ENCODE data around the gene DEDD.

Gene DEDD

DNA sequence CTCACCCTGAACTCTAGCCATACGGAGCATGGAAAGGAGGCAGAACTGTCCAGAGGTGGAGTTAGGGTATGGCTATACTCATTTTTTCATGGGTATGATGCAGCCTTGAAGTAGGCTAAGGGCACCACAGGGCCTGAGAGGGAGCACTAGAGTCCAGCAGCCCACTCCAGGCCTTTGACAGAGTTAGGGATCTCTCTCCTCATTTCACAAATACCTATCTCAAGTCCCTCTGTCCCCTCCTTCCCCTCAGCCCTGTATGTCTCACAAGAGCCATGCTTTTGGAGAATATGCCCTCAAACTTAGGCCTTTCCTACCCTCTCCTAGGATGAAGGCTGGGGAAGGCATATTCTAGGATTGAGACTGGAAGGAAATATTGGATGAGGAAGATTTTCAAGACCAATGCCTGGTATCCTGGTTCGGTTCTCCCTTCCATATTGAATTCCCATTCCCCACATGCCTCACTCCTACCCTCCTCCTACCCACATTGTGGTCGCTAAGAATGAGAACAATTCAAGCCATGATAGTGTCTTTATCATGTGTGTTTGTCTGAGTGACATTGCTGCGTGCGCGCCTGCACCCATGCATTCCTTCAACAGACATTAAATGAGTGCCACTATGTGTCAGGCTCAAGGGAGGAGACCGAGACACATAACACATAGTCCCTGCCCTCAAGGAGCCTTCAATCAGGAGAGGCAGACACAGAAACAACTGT lies 40.5 kb downstream of the DEDD start:
- no peak for DNase-seq (ENCODE audit: low read depth)

- DNase-seq (ENCODE audit: low read depth), result no peak
These were observed 41.4 kb downstream of the DEDD start for GRCh38 chr1:161091093-161091492.

DNA sequence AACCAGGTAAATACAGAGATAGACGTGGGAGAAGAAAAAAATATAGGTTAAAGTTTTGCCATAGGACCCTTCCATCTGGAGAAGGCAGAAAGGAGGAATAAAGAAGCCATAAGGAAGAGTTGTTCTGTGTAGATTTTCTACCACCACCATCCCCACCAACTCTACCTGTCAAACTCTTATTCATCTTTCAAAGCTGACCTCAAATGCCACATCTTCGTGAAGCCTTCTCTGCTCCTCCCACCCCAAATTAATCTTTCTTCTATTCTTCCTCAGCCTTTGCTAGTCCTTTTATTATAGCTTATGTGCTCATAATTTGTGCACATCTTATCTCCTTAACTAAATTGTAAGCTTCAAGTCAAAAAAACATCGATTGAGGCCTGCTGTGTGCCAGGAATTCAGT lies 41.9 kb downstream of the DEDD start:
- DNase-seq (ENCODE audit: low read depth), result no peak

DNA sequence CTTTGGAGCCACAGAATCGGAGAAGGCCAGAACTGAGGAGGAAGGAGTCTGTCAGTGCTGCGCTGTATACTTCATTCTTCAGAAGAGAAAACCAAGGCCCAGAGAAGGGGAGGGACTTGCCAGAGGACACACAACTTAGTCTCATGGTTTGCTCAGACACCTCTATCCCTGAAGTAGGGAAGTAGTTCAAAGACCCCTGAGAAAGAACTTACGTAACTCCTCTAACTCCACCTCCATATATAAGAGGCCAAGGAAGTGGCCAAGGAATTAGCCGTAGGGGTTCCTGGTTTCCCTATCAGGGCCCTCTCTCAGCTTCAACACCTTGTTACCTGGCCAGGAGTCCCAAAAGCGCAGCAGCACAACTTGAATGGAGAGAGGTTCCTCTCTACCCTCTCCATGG lies 42.5 kb downstream of the DEDD start:
- DNase-seq (ENCODE audit: low read depth), result no peak

DNA sequence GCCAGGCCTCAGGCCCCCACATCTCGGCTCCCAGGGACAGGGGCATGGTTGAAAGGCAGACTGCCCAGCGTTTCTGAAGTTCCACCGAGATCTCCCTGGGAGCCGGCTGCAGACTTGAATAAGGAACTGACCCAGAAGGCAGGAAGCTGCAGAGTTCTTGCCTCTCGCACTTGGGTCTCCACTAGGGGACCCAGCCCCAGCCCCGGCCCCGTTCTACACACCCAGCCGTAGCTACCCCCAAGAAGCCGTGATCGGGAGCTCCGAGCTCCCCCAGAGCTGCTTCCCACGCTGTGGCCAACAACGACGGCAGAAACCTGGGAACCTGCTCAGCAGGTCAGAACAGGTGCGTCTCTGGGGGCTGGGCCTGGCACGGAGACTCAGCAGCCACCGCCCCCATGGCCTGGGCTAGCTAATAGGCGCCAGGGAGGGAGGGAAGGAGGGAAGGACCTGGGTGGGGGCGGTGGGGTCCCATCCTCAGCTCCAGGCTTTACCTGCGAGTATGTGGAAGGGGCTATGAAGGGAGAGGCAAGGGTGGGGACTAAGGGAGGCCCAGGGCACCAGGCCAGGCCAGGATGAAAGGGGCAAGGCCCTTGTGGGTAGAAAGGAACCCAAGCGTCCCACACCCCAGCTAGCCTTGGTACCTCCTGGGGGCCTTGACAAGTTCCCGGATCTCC lies 43.1 kb downstream of the DEDD start, which contains the start of gene NECTIN4:
NECTIN4 (minus strand) TSS at position 308 of the 674 bp plus-strand sequence; CDS start at position 46, 262 bp downstream.
- no peak for DNase-seq (ENCODE audit: low read depth)

DNA sequence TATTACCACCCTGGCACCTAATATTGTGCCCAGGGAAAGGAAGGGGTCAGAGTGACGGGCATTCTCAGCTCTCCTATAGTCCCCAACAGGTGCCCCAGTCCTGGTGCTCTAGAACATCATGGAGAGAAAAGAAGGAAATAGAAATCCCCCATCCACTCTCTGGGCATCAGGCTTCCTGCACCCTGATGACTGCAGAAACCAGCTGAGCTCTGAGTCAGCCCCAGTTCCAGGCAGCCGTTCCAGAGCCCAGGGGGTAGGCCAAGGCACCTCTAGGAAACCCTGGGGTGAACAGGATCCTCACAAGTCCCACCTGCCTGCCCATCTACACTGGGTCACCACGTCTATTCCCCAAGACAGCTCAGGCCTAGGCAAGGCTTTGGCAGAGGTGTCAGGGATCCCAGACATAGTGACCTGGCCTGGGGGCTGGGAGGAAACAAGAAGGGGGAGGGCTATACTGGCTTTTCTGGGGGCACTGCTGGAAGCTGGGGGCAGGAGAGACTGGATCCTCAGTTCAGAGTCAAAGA lies 43.8 kb downstream of the DEDD start:
- peak; percentile 43 for DNase-seq (ENCODE audit: low read depth)

- no peak for DNase-seq (ENCODE audit: low read depth)
These were observed 46.0 kb downstream of the DEDD start for GRCh38 chr1:161086457-161086856.

DNA sequence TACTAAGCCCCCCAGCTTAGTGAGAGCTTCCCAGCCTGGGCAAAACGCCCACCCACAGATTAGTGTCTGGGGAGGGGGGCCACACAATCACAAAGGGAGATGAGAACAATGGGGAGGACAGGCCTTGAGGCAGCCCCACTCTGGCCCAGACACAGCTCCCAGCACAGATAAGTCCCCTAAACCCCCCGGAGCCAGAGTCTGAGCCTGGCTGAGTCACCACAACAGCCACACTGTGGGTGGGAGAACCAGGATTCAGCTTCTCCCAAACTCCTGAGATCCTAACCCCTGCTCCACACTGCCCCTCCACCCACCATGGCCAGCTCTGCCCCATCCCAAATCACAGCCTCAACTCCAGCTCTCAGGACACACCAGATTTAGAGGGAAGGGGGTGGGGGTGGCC lies 47.3 kb downstream of the DEDD start:
- DNase-seq (ENCODE audit: low read depth), result no peak

GRCh38 chr1:161084597-161084988 lies 47.9 kb downstream of the DEDD start:
- DNase-seq (ENCODE audit: low read depth), result no peak

DNA sequence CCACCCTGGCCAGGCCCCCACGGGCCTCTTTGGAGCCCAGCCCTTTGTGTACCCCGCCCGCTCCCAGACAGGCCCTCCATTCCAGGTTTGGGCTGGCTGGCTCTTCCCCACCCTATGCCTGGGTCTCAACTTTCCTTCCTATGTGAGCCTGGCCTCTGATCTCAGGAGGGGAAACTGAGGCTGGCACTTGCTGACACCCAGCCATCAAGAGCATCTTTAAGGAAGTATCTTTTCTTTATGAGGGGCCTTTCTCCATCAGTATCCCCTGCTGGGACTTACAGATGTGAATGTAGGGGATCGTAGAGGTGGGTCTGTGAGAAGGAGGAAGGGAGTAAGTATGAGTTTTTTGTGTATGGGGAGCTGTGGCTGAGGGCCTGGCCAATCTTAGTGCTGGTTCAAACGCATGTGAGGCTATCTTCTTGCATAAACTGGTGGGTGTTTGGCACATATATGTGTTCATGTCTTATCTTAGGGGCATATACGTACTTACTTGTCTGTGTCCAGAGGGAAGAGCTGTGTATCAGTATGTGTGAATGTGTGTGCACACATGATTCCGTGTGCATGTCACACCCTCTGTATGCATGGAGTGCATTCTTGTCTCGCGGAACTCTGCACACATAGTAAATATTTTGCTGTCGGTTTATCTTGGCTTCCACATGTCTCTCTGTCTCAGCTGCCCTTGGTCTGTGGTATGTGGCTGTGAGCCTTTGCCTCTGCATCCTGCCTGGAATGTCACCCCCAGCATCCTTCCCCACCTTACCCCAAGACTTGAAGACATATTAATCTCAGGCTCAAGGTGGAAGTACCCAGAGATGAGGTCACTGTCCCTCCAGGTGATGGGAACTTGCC lies 48.5 kb downstream of the DEDD start:
- no peak for DNase-seq (ENCODE audit: low read depth)

DNA sequence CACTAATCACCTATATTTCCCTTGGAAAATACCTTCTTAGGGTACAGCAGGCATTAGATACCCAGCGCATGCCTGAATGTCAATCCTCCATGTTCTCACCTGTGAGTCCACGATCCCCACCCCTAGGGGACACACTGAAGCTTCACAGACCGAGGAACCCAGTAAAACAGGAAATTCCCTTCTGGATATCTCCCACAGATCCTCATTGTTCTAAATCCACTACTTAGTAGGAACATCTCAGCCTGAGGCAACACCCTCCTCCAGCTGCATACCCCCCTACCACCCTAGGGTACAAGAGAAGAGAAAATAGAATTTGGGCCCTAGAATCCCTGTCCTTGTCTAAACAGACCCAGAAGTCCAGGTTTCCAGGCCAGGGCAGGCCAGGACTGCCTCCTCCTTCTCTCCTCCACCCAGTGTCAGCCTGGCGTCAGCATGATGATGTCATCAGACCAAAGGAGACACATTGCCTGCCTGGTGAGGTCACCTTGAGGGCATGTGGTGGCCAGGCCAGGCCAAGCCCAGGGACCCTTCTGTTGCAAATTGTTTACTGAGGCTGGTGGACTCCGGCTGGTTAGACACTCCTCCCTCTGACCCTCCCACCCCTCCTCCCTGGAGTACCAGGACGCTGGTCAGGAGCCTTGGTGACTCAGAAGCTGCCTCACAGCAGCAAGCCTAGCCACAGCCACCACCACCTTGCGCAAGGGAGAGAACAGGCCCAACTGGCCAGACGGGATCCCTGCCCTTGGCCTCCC lies 49.3 kb downstream of the DEDD start:
- peak; percentile 94 for DNase-seq (ENCODE audit: low read depth)

DNA sequence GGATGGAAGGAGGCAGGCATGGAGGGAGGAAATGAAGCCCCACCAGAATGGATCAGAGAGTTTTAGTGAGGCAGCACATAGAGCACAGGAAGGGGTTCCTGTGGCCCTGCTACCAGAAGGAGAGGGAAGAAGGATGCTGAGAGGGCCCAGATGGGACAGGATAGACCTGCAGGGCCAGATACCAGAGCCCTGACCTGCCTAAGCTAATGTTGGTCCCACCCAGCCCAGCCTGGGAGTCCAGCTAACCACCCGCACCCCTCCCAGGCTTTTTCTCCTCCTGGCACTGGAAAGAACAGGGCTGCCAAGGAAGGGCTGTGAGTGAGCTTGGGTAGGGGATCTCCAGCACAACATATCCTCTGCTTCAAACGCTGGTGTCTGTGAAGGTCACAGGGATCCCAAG lies 50.0 kb downstream of the DEDD start:
- no peak for DNase-seq (ENCODE audit: low read depth)

GRCh38 chr1:161081519-161081918 lies 50.9 kb downstream of the DEDD start:
- no peak for DNase-seq (ENCODE audit: low read depth)

DNA sequence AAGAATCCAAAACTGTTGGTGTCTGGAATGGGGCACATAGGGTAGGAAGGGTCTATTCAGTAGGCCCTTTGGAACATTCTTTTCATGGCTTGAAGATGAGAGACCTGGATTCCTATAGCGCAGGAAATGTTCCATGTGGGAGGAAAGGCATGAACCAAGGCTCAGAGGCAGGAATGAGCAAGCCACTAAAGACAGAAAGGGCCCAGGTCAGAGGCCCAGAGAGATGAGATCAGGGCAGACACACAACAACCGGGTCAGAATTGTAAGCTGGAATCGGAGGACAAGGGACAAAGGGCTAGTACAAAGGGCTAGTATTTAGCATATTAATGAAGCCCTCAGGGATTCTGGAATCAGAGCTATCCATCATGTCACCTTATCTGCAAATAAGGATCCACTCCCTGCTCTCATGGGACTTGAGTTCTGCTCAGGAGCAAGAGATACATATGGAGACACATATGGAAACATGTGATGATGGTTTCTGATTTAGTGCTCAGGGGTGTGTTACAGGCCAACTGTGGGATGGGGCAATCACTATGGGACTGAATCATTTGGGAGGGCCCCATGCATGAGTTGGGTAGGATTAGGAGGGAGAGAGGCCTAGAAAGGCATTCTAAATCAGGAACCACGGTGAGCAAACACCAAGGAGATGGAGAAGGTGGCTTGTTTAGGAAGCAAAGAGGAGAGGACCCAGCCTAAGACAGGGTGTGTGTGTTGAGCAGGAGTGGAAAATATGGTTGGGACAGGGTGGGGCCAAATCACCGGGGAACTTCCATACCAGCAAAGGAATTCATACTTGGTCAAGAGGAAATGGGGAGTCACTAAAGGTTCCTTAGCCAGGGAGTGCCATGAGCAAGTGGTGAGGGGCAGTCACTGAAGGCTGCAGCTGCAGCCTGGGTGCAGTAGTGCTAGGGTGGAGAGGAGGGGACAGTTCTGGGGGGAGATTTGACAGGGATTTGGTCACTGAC lies 51.7 kb downstream of the DEDD start:
- peak; percentile 16 for DNase-seq (ENCODE audit: low read depth)

- no peak for DNase-seq (ENCODE audit: low read depth)
These were observed 52.9 kb downstream of the DEDD start for GRCh38 chr1:161079436-161080110.

- no peak for DNase-seq (ENCODE audit: low read depth)
These were observed 55.0 kb downstream of the DEDD start for GRCh38 chr1:161077426-161077825.

GRCh38 chr1:161076410-161076809 lies 56.1 kb downstream of the DEDD start:
- DNase-seq (ENCODE audit: low read depth), result no peak

DNA sequence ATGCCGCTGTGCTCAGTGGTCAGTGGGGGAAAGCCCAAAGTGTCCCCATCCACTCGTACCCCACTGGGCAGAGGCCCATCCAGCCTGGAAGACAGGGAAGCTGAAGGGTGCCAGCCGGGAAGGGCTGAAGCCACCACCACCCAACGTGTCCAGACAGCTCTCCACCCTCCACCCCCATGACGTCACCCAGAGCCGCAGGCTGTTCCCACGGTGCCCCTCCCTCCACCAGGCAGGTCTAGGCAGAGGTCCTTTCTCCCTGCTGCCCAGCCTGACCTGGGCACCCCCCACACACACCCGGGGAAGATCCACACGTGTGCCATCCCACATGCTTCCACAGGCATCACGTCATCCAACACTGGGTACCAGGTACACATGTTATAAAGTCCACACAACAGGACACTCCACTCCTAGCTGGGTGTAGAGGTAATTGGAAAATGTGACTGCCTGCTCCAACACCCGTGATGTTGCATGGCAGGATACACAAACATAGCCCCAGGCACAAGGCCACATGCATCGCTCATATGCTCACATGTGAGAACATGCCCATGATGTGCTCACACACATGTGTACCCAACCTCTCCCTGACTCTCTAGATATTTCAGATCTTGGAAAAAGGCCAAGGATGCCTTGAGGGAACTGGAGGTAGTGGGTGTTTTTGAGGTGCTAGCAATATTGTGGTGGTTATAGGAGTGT lies 57.6 kb downstream of the DEDD start:
- no peak for DNase-seq (ENCODE audit: low read depth)

- DNase-seq (ENCODE audit: low read depth), result no peak
These were observed 58.9 kb downstream of the DEDD start for GRCh38 chr1:161073474-161074121.
